ENCODE data around the gene GSDME.

DNA sequence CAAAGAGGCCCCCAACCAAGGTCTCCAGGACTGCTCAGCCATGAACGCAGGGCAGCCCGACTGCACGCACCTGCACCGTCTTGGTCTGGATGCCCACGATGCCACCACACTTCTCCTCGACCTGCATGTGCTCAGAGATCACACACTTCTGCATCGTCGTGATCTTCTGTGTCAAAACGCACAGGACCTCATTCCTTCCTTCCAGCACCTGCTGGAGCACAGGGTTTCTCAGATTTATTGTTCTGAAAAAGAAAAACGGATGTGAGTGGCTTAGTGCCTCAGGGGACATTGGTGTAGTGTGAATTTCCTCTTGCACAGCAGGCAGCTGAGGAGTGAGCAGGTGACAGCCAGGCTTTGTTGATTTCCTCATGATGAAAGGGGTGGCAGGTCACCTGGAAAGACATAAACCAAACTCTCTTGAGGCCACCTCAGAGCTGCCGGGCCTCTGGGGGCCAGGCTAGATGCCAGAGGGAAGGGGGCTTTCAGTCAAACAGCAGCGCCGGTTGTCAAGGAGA, 38.2 kb downstream of the GSDME start:
- TF ChIP-seq, protein P1, sequence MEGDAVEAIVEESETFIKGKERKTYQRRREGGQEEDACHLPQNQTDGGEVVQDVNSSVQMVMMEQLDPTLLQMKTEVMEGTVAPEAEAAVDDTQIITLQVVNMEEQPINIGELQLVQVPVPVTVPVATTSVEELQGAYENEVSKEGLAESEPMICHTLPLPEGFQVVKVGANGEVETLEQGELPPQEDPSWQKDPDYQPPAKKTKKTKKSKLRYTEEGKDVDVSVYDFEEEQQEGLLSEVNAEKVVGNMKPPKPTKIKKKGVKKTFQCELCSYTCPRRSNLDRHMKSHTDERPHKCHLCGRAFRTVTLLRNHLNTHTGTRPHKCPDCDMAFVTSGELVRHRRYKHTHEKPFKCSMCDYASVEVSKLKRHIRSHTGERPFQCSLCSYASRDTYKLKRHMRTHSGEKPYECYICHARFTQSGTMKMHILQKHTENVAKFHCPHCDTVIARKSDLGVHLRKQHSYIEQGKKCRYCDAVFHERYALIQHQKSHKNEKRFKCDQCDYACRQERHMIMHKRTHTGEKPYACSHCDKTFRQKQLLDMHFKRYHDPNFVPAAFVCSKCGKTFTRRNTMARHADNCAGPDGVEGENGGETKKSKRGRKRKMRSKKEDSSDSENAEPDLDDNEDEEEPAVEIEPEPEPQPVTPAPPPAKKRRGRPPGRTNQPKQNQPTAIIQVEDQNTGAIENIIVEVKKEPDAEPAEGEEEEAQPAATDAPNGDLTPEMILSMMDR (IDR thresholded peaks at IDR 0.05) = no peak
- TF ChIP-seq POLR2AphosphoS5 (IDR thresholded peaks at IDR 0.05) = no peak
- no peak for TF ChIP-seq POLR2A (IDR thresholded peaks at IDR 0.05)
- no peak for TF ChIP-seq EP300 (IDR thresholded peaks at IDR 0.05)

Data from upper lobe of left lung (tissue), 4 donors.